GM21381 (cell line): ENCODE measurements around the gene ANTXR2.
"Not testable (repeated sequence)": the region's sequence is repeated elsewhere in the genome, so short reads cannot be mapped to it uniquely, and the experiment has no call there.

Experiments
- ATAC-seq: cut with Tn5 transposase; IDR thresholded peaks from one replicate; pipeline ENCODE4 v1.9.1; 2021; ENCODE audit warnings: mild to moderate bottlenecking, moderate library complexity; ENCODE audit not compliant: unreplicated experiment

The ANTXR2 gene

GRCh38 chr4:79998201-79998600 lies 74.8 kb downstream of the ANTXR2 start:
- no peak for ATAC-seq

- no peak for ATAC-seq
Observed at GRCh38 chr4:79996851-79997250, 76.2 kb downstream of the ANTXR2 start.

DNA sequence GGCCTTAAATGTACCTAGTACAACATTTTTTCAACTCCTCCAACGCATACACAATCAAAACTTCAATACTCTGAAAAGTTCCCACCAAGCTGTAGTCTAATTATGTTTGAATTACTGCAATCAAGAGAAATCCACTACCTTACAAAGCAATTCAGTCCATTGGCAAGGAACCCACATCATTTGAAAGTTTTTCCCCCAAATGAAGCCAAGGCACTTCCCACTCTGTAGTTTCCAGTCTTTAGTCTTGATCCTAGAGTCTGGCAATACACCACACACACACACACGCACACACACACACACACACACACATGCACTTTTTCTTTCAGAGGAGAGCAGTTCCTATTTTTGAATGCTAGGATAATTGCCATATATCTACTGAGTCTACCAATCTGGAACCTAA lies 79.6 kb downstream of the ANTXR2 start:
- ATAC-seq: no peak

DNA sequence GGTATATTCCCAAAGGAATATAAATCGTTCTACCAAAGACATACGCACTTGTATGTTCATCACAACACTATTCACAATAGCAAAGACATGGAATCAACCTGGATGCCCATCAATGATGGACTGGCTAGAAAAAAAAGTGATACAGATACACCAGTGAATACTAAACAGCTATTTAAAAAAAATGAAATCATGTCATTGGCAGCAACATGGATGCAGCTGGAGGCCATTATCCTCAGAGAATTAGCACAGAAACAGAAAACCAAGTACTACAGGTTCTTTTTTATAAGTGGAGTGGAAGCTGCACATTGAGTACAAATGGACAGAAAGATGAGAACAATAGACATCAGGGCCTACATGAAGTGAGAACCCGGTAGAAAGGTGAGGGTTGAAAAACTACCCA lies 81.4 kb downstream of the ANTXR2 start:
- ATAC-seq: no peak

- not testable (repeated sequence) for ATAC-seq
Observed at GRCh38 chr4:79991100-79991499, 81.9 kb downstream of the ANTXR2 start.

- ATAC-seq: no peak
Observed at GRCh38 chr4:79987401-79987800, 85.6 kb downstream of the ANTXR2 start.

DNA sequence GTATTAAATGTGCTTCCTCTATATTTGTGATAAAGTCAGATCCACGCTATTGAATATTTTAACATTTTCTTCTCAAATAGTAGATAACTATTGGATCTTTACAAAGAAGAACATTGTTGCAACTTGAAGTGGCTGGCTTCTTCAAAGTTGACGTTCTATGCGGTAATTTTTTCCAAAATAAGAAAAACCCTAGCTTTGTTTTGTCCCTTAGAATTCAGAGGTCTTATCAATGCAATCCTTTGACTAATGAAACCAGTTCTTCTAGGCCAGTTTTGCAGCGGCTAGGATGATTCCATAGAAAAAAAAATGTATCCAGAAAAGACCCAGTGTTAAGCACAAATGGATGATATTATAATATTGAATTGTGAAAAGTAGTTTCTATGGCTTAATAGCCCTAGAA lies 89.6 kb downstream of the ANTXR2 start:
- no peak for ATAC-seq

DNA sequence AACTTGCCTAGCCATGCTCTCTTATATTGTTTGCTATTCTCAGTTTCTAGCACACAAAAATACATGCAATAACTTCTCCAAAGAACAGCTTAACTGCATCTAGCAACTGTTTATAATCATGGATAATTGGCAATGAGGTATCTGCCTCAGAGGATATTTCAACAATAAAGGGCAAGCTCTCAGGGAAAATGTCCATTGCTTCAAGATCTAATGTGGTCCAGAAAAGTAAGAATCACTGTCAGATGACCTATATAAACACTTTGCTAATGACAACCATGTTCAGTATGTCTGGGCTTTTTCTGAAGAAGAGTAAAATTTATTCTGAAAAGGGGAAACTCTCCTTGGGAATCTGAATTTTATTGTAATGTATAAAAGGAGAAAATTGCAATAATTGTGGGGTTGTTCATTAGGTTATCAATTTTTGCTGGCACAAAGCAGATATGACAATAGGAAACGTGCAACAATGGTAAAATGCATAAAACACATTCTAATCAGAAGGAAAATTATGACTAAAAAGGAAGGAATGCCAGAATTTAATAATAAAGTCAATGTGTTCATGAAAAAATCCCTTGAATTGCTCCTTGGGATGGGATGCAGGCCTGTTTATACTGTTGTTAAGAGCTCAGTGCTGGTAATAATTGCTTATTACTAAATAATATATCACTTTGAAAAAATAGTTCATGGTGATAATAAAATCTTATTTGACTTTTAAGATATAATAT lies 90.3 kb downstream of the ANTXR2 start:
- ATAC-seq: no peak

DNA sequence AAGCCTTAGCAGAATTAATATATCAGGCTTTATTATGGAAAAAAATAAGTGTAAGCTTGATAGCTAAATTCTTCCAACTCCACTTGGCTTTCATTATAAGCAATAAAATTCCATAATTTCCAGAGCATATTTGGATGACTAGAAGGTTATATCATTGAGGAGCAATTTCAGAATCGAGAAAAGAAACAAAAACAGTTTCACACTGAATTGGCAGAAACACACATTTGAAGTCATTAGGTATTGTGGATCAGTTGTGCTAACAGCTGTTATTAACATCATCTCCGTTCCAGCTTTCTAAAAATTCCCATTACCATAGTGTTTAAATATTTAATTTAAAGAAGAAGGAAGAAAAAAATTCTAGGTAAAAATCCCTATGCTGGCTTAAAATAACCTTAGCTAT lies 92.6 kb downstream of the ANTXR2 start:
- no peak for ATAC-seq

GRCh38 chr4:79979785-79980437 lies 93.1 kb downstream of the ANTXR2 start:
- no peak for ATAC-seq

- ATAC-seq: no peak
Observed at GRCh38 chr4:79977131-79977840, 95.7 kb downstream of the ANTXR2 start.

DNA sequence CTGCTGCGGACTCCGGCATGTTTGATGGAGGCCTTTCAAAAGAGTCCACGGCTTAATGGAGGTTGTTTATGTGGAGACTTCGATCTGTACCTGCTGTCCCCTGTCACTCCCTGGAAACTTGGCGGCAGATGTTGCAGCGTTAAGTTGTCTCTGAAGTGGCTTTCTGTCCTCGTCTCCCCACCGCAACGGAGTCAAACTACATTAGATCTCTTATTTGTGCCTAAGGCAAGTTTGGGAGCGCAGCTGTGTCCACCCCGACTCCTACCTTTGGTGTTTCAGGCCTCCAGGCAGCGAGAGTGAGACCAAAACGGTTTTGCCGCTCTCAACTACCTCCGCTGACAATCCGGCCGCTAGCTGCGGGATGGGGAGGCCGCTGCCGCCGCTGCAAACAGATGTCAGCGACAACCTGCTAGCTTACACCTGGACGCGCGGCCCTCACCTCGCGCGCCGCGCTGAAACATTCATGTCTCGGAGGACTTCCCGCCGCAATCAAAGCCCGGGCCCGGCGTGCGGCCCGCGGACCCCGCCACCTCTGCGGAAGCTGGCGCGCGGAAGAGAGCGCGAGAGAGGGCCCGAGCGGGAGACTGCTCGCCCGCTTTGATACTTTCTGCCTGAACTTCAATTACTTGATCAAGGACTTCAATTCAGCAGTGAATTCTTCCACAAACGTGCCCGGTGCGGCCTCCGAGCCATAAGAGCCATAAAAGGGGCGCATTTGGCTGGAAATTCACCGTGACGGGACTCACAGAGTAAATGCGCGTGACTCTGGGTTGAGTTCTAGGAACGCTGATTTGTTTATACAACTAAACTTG lies 108.4 kb downstream of the ANTXR2 start:
- no peak for ATAC-seq

GRCh38 chr4:79964020-79964399 lies 109.0 kb downstream of the ANTXR2 start:
- ATAC-seq: no peak

DNA sequence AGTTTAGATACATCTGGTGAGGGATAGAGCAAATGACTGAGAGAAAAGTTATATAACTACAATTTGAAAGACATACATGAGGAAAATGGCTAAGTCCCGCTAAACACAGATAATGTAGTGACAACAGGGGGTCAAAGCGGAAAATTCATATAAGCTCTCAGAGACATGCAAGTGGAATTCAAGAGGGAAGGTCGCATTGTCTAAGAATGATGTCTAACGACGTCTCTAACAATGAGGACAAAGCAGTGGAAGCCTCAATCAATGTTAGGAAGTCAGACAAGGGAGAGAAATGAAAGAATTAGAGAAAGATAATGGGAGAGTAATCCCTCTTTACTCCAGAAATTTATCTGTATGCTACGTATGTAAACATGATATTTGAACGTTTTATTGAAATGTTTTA lies 113.4 kb downstream of the ANTXR2 start:
- no peak for ATAC-seq

DNA sequence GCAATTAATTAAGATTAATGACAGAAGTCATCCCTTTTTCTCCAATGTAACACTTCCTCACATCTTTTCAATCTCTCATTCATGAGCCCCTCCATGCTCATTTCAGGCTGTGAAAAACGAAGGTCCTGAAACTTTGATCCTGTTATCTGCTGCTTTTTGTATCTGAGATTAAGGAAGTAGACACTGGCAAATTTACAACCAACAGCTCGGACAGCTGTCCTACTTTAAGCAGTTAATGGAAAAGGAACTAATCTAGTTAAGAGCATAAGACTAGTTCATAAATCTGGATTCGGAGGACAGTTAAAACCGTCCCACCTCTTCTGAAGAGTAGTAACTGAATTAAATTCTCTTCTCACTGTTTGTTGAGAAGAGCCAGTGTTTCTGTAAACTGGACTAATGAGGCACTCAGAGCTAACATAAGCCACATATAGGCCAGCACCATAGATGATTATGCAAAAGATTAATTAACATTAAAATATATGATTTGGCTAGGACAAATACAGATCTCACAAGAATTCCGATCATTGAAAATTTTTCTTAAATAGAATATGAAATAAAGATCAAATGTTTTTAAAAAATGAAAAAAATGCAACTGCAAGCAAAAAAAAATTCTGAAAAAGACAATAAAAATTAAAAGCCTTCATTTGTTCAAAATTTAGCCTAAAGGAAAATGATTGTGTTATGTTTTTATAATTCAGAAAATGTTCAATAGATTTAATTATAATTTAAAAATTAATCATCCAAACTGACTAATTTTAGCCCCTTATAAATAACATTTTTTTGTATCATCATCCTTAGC lies 114.4 kb downstream of the ANTXR2 start:
- no peak for ATAC-seq

GRCh38 chr4:79949178-79949577 lies 123.9 kb downstream of the ANTXR2 start:
- ATAC-seq: no peak

- ATAC-seq: no peak
Observed at GRCh38 chr4:79948739-79949138, 124.3 kb downstream of the ANTXR2 start.

- no peak for ATAC-seq
Observed at GRCh38 chr4:79948261-79948660, 124.8 kb downstream of the ANTXR2 start.

DNA sequence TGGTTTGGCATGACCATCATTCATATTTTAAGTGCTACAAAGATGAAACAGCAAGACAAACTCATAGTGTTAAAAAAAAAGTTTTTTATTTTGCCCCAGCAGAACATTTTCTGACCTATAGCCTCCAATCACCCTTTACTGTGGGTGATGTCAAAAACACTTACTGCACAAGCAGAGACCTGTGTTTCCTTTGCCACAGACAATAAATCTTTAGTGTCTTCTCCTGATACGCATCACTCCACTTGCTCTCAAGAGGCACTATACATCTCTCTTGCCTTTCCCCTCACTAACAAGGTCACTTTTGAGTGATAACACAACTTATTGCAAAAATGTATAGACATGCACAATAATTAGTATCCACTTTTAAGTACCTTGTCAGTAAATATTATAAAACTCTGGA lies 125.6 kb downstream of the ANTXR2 start:
- ATAC-seq: no peak

GRCh38 chr4:79935274-79935673 lies 137.8 kb downstream of the ANTXR2 start:
- no peak for ATAC-seq
